Mesodermal cell (in vitro differentiated cells): ENCODE results near the gene TMEM129.

Experiments used
- H3K27ac ChIP-seq: 2 replicates; pipeline ENCODE4 v1.7.0; 2013; ENCODE audit warnings: mild to moderate bottlenecking, low read depth, low read length, moderate library complexity; ENCODE audit not compliant: severe bottlenecking
- H3K36me3 ChIP-seq: 2 replicates; pipeline ENCODE4 v1.7.1; 2013; ENCODE audit warnings: mild to moderate bottlenecking, low read length, moderate library complexity; ENCODE audit not compliant: control insufficient read depth, insufficient read depth
- H3K4me1 ChIP-seq: one replicate; pipeline ENCODE4 v1.7.1; 2013; ENCODE audit warnings: mild to moderate bottlenecking, low read length; ENCODE audit not compliant: insufficient read depth, control insufficient read depth, poor library complexity, severe bottlenecking
- H3K4me3 ChIP-seq: 2 replicates; pipeline ENCODE4 v1.7.0; 2013; ENCODE audit warnings: low read length, control low read depth, mild to moderate bottlenecking; ENCODE audit not compliant: insufficient read depth, poor library complexity, severe bottlenecking; ENCODE audit errors: extremely low read depth
- H3K9me3 ChIP-seq: 2 replicates; pipeline ENCODE4 v1.7.1; 2013; ENCODE audit warnings: mild to moderate bottlenecking, low read length, moderate library complexity; ENCODE audit not compliant: control insufficient read depth
- WGBS, 2 experiments: methylation state at CpG; one replicate each; pipeline ENCODE4 v1.1.5; 2013; ENCODE audit warnings: missing lambda C conversion rate in 2 of 2; ENCODE audit not compliant: insufficient coverage in 2 of 2; 5-methylcytosine and 5-hydroxymethylcytosine counted together

TMEM129 gene

GRCh38 chr4:1686440-1687036, 34.6 kb downstream of the TMEM129 start:
- Histone ChIP-seq H3K4me1 (peaks cover 6% of the 10 kb centered on the region), H3K9me3 (no peaks in the 10 kb centered on the region), H3K27ac (no peak overlapping the region), H3K4me3 (no peak overlapping the region), H3K36me3 (peaks cover 20% of the 10 kb centered on the region)
- 77 to 86% methylated on average over 5 to 6 of the region's 7 CpGs for WGBS, 2 experiments

- Histone ChIP-seq H3K4me1 (peaks cover 6% of the 10 kb centered on the region), H3K36me3 (peaks cover 10% of the 10 kb centered on the region), H3K4me3 (no peak overlapping the region), H3K9me3 (no peaks in the 10 kb centered on the region), H3K27ac (no peak overlapping the region)
- WGBS, 2 experiments: 95% methylated on average over 16 to 22 of the region's 23 CpGs
These were observed 35.6 kb downstream of the TMEM129 start for GRCh38 chr4:1685235-1686150.

- Histone ChIP-seq H3K4me1 (peaks cover 6% of the 10 kb centered on the region), H3K4me3 (no peak overlapping the region), H3K9me3 (no peaks in the 10 kb centered on the region), H3K27ac (no peak overlapping the region), H3K36me3 (peaks cover 3% of the 10 kb centered on the region)
- WGBS, 2 experiments: 58 to 59% methylated on average over 46 to 62 of the region's 66 CpGs
These were observed 36.5 kb downstream of the TMEM129 start for GRCh38 chr4:1684506-1685234.

- Histone ChIP-seq H3K9me3 (no peaks in the 10 kb centered on the region), H3K27ac (peak within 1 kb of the TSS; percentile 49), H3K4me1 (peaks cover 6% of the 10 kb centered on the region), H3K36me3 (peaks cover 2% of the 10 kb centered on the region), H3K4me3 (peak within 1 kb of the TSS; percentile 39)
- 1% methylated on average over 75 to 110 of the region's 118 CpGs for WGBS, 2 experiments
These were observed 37.2 kb downstream of the TMEM129 start, which contains the start of gene FAM53A for GRCh38 chr4:1683736-1684505. Gene FAM53A (minus strand): TSS chr4:1684313. CDS start chr4:1668741, 15,572 bp downstream.

GRCh38 chr4:1683261-1683735, 37.8 kb downstream of the TMEM129 start:
- H3K27ac ChIP-seq: peak overlapping the region; percentile 49
- H3K4me1 ChIP-seq: peaks cover 6% of the 10 kb centered on the region
- H3K4me3 ChIP-seq: peak overlapping the region; percentile 39

GRCh38 chr4:1682860-1683259, 38.3 kb downstream of the TMEM129 start:
- no peaks in the 10 kb centered on the region for H3K9me3 ChIP-seq
- no peaks in the 10 kb centered on the region for H3K36me3 ChIP-seq
- peak overlapping the region; percentile 39 for H3K4me3 ChIP-seq
- peaks cover 6% of the 10 kb centered on the region for H3K4me1 ChIP-seq
- H3K27ac ChIP-seq: no peak overlapping the region
- WGBS, 2 experiments: 79 to 85% methylated on average over 10 to 12 of the region's 13 CpGs

More at GRCh38 chr4:1683261-1683735, 37.8 kb downstream of the TMEM129 start:
- H3K36me3 ChIP-seq: no peaks in the 10 kb centered on the region
- 27 to 36% methylated on average over 9 to 10 of the region's 13 CpGs for WGBS, 2 experiments
- H3K9me3 ChIP-seq: no peaks in the 10 kb centered on the region

GRCh38 chr4:1678244-1678643, 42.9 kb downstream of the TMEM129 start:
- Histone ChIP-seq H3K27ac (no peak overlapping the region), H3K36me3 (no peaks in the 10 kb centered on the region), H3K4me1 (peaks cover 6% of the 10 kb centered on the region), H3K9me3 (no peaks in the 10 kb centered on the region), H3K4me3 (no peak overlapping the region)
- WGBS, 2 experiments: 86 to 90% methylated on average over 4 to 5 of the region's 5 CpGs

- Histone ChIP-seq H3K4me1 (no peaks in the 10 kb centered on the region), H3K27ac (no peak overlapping the region), H3K9me3 (no peaks in the 10 kb centered on the region), H3K36me3 (no peaks in the 10 kb centered on the region), H3K4me3 (no peak overlapping the region)
- WGBS, 2 experiments: 88 to 90% methylated on average over 17 to 20 of the region's 25 CpGs
These were observed 44.3 kb downstream of the TMEM129 start for GRCh38 chr4:1676605-1677525.

- no peaks in the 10 kb centered on the region for H3K36me3 ChIP-seq
- H3K4me3 ChIP-seq: no peak overlapping the region
- H3K9me3 ChIP-seq: no peaks in the 10 kb centered on the region
- 69 to 95% methylated on average over 7 to 9 of the region's 10 CpGs for WGBS, 2 experiments
- H3K27ac ChIP-seq: no peak overlapping the region
- no peaks in the 10 kb centered on the region for H3K4me1 ChIP-seq
These were observed 45.4 kb downstream of the TMEM129 start for GRCh38 chr4:1675802-1676137.
